GM12872 (cell line): ENCODE data around the gene KRTAP2-1.

Experiments used
- CTCF ChIP-seq: IDR thresholded peaks from 3 replicates; pipeline ENCODE4 v1.5.1; 2011; ENCODE audit warnings: low read depth, mild to moderate bottlenecking, low read length, moderate library complexity; ENCODE audit not compliant: insufficient read depth

The KRTAP2-1 gene

DNA sequence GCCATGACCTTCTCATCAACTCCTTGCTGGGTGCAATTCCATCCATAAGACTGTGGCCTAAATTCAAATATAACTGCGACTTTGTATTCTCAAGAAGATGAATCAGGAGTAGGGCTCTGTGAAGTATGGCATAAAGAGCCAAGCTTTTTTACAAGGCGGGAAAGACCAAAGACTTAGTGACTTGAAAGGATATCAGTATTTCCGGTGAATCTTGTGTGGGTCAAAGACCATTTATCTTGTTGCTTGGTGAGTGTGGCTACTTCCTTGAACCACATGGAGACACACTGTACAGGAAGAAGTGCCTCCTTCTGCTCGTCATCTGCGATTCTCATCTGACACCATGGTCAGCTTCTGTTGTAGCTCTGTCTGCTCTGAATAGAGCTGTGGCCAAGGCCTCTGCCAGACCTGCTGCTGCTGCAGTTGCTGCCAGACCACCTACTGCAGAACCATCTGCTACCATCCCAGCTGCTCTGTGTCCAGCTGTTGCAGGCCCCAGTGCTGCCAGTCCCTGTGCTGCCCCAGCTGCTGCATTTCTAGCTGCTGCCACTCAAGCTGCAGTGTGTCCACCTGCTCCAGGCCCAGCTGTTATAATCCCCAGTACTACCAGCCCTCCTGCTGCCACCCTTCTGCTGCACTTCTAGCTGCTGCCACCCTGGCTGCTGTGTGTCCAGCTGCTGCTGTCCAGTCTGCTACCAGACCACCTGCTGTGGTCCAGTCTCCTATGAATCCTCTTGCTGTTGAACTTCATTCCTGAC, 24.7 kb upstream of the KRTAP2-1 start:
- no peak for TF ChIP-seq CTCF

DNA sequence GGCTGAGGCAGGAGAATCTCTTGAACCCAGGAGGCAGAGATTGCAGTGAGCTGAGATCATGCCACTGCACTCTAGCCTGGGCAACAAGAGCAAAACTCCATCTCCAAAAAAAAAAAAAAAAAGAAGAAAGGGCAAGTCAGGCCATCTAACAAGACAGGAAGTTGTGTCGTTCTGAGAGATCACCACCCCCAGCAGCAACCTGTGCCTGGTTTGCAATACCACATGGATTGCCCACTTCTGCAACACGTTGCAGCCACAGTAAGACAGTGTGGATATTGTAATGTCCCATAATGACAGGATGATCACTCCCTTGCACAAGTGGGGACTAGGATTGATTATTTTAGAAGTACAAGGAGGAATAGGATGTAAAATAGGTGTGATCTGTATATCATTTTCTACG, 21.9 kb upstream of the KRTAP2-1 start:
- no peak for TF ChIP-seq CTCF

- TF ChIP-seq CTCF = no peak
These were observed 20.2 kb upstream of the KRTAP2-1 start for GRCh38 chr17:41067281-41067680.

GRCh38 chr17:41065829-41066624, 18.9 kb upstream of the KRTAP2-1 start, which contains the start of gene KRTAP2-4:
KRTAP2-4 (minus strand) TSS chr17:41065879; CDS start chr17:41065845, 34 bp downstream.
- TF ChIP-seq CTCF = no peak

DNA sequence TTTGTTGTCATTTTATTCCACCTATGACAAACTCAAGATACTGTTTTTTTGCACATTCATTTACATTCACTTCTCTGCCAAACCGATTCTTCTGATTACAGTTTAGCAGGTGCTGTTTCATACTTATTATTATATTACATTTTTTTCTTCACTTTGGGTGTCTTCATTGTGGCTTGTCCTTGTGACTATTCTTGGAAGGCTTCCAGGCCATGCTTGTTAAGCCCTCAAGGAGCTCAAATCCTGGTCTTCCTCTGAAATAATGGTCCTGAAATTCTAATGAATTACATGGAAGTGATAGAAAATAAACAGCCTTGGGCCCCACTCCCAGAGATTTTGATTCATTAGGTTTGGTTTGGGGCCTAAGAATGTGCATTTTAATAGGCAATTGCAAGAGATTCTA, 17.2 kb upstream of the KRTAP2-1 start:
- no peak for TF ChIP-seq CTCF

GRCh38 chr17:41063449-41063848, 16.3 kb upstream of the KRTAP2-1 start:
- no peak for TF ChIP-seq CTCF

DNA sequence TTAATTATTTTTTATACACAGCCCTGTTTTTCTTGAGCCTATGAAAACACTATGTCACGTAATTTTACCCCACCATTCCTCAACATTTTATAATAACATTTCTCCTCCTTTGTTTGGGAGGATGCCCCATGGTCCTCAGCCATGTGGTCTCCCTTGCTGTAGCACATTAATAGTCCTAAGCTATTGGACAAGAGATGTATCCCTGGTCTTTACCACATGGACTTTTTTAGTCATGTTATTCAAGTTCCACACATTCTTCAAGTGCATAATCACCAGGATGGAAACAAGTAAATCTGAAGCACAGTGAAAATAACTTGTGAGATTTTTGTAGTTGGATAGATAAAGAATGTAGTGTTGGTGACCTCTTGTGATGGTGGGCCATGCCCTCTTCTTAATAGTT, 14.8 kb upstream of the KRTAP2-1 start:
- no peak for TF ChIP-seq CTCF
